HG02870 (cell line): ENCODE results near the gene FBXO28.
A peak's percentile ranks its signal among the peaks of the same experiment; 100 is the strongest.
"Not testable (repeated sequence)": the region's sequence is repeated elsewhere in the genome, so short reads cannot be mapped to it uniquely, and the experiment has no call there.

ENCODE experiments used
- ATAC-seq: cut with Tn5 transposase; IDR thresholded peaks from one replicate; pipeline ENCODE4 v1.9.1; 2021; ENCODE audit warnings: mild to moderate bottlenecking, moderate library complexity; ENCODE audit not compliant: unreplicated experiment

FBXO28 gene

DNA sequence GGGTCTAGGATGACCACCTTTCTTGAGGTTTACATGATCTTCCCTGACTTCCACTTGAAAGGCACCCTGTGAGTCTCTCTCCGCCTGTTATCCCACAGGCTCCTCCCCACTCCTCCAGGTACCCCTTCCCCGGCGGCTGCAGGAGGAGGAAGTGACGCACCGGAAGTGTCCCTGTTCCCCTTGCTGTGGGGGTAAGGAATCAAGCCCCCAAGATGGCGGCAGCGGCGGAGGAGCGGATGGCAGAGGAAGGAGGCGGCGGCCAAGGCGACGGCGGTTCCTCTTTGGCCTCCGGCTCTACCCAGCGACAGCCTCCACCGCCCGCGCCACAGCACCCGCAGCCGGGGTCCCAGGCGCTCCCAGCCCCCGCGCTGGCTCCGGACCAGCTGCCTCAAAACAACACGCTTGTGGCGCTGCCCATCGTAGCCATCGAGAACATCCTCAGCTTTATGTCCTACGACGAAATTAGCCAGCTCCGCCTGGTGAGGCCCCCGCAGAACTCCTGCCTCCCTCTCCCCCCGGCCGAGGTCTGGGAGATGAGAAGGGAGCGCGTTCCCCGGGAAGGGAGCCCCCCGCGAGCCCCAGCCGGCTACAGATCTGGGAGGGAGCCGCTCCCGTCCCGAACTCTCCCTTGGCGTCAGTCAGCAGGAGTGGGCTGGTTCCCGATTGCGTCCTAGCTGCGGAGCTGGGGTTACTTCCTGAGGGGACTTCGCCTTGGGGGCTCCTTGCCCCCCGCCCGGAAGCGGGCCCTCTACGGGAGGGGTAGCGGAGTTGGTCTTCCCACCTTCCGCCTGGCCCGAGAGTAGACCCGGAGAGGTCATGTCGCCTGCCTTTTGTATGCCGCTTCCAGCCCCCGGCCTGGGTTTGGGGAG is at the start of gene FBXO28:
TSS of gene FBXO28 (plus strand) at position 194 of the 869 bp plus-strand sequence. CDS start at position 213, 19 bp downstream.
- peak; percentile 98 for ATAC-seq

DNA sequence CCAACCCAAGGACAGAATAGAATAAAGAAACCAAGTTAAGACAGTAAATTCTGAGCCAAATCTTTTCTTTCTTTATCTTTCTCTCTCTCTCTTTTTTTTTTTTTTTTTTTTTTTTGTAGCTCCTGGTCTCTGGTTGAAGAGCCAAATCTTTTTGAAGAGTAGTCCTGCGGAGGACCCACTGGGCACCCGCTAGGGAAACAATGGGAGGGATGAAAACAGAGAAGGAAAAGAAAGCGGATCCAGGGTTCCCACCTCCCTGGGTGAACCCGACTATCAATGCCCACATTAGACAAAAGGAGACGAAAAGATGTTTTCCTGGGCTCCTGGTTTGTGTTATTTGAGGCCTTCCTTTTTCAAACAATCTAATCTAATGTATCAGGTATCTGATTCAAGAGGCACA is 49.8 kb upstream of the FBXO28 start:
- no peak for ATAC-seq

GRCh38 chr1:224065455-224065854 is 48.5 kb upstream of the FBXO28 start:
- no peak for ATAC-seq

DNA sequence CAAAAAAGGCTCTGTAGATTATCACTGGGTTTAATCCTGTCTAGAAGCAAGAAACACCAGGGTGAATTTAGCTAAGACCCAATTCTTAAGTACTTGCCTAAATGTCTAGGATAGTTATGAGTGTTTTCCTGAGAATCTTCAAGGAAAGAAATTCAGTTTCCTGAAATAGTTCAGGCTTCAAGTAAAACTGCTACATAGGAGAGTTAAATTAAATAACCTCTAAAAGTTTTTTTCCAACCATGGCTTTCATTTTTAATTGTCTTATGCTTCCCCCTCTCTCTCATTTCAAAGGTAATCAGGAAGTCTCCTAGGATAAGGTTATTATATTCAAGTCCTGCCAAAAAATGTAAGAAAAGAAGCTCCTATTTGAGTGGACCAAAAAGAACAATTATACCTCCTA is 46.7 kb upstream of the FBXO28 start:
- ATAC-seq, result no peak

GRCh38 chr1:224067621-224068457 is 46.1 kb upstream of the FBXO28 start:
- no peak for ATAC-seq

GRCh38 chr1:224068458-224069072 is 45.3 kb upstream of the FBXO28 start:
- ATAC-seq, result no peak

DNA sequence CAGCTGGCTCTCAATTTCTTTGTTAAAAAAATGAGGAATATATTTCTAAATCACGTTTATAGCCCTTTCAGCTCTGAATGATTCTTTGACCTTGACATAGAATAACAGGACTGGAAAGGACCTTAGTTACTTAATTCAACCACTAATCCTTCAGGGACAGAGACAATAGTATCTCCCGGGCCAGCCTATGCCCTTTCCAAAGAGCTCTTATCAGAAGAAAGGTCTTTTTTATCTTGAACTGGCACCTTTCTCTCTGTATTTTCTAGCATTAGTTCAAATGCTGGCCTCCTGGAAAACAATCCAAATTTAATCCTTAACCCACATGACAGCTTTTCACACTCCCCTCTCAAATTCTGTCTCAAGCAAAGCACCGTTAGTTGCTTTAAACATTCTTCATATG is 44.8 kb upstream of the FBXO28 start:
- ATAC-seq, result no peak

DNA sequence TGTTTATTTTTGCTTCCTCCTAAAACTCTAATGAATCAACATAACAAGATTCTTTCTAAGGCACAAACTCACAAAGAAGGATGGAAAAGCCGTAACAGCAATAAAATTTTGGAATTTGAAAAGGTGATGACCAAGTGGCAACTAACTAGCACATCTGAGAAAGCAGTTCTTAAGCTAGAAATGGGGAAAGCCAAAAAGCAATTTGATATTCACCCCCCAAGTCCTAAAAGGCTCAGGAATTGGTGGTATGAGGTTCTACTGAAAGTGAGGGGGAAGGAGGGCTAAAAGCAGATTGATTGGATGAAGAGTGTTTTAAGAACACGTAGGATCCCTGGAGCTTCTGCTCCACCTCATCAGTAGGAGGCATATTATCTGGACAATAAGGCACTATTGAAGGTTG is 43.4 kb upstream of the FBXO28 start:
- no peak for ATAC-seq

GRCh38 chr1:224076407-224076806 is 37.5 kb upstream of the FBXO28 start:
- no peak for ATAC-seq

GRCh38 chr1:224079644-224080043 is 34.3 kb upstream of the FBXO28 start:
- ATAC-seq, result not testable (repeated sequence)

DNA sequence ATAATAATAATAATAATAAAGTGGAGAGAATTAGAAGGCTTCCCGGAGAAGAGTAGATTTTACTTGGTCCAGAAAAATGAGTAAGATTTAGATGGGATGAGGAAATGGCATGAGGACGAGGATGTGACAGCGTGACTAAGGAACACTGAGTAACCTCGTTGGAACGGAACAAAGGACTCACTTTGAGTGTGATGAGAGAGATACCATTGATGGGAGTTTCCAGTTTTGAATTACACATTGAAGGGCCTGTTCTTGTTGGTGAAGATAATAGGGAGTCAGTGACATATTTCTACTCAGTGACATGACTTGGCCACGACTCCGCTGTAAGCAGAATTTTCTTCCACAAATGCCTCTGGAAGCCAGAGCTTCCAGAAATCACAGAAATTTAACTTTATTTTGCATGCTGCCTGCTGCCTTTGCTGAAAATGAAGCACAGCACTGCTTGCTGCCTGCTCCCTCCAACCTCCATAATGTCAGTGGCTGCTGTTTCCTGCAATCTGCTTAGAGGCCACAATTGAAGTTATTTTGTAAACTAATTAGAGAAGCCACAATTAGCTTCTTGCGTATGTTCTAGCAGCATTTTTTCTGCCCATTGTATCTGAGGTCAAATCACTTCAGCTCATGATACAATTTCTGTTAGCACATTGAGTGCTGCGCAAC is 33.7 kb upstream of the FBXO28 start:
- ATAC-seq, result no peak

GRCh38 chr1:224081604-224082003 is 32.3 kb upstream of the FBXO28 start:
- ATAC-seq, result no peak

DNA sequence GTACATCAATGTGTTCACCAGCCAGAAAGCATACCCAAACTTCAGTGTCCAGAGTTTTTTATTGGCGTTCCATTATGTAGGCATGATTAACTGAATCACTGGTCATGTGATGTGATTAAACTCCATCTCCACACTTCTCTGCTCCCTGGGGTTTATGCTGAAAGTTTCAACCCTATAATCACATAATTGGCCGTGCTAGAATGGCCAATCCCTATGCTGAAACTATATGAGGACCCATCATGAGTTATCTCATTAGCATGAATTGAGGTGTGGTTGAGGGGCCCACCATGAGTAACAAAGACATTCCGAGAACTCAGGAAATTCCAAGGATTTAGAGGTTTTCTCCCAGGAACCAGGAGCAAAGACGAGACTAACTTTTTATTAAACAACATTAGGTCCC is 31.8 kb upstream of the FBXO28 start:
- ATAC-seq, result no peak

GRCh38 chr1:224084867-224085266 is 29.0 kb upstream of the FBXO28 start:
- ATAC-seq, result no peak

DNA sequence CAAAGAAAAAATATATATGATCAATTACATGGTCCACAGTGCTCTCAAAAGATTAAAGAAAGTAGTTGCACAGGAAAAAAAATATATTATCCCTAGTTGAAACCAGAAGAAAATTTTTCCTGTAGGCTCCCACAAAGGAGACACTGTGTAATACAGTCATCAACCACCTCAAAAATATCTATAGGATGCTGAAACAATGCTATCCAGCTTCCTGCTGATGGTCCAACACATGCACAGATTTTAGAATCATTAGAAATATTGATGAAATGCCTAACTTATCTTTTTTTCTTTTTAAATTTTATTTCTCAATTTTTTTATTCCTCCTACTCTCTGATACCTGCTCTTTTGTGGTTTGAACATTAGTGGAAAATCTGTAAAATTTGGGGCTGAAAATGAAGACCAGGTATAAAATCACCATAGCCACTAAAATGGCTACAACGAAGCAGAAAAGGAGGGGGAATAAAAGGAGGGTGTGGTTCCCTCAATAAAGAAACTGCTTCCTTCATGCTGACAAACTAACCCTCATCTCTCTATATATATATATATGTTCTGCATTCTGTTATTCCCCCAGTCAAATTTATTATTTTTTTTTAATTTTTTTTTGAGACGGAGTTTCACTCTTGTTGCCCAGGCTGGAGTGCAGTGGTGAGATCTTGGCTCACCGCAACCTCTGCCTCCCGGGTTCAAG is 28.3 kb upstream of the FBXO28 start:
- no peak for ATAC-seq

- ATAC-seq, result no peak
These were observed 26.6 kb upstream of the FBXO28 start for GRCh38 chr1:224087286-224087794.

GRCh38 chr1:224089583-224089982 is 24.3 kb upstream of the FBXO28 start:
- no peak for ATAC-seq

DNA sequence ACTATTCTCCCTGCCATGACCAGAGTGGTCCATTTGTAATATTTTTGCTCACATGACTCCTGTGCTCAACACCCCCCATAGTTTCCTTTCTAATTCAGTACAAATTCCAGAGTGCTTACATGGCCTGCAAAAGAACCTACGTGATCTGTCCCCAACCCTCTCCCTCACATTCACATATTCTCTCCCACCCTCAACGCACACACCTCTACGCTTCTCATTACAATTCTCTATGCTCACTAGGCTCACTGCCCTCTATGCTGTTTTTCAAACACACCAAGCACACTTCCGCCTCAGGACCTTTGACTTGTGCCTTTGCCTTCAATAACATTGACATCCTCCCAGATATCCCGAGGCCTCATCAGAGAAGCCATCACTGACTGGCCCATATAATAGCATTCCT is 23.8 kb upstream of the FBXO28 start:
- no peak for ATAC-seq

DNA sequence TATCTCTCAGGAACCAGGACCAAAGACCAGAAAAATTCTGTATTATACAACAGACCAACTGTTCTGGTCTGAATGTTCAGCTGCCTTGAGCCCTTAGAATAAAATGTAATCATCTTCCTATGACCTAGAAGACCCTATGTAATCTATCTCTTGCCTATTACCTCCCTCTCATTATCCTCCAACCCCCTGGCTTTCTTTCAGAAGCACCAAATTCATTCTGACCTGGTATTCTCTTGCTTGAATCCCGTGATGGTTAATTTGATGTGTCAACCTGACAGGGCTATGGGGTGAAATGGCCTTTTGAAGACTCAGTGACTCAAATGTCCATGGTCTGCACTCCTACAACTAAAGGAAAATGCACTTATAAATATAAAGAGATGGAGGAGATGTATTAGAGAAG is 21.8 kb upstream of the FBXO28 start:
- no peak for ATAC-seq

DNA sequence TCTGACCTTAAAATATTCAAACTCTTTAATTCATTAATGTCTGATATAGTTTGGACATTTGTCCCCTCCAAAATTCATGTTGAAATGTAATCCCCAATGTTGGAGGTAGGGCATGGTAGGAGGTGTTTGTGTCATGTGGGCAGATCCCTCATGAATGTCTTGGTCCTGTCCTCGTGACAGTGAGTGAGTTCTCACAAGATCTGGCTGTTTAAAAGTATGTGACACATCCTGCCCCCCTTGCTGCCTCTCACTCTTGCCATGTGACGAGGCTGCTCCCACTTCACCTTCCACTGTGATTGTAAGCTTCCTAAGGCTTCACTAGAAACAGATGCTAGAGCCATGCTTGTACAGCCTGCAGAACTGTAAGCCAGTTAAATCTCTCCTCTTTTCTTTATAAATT is 21.3 kb upstream of the FBXO28 start:
- ATAC-seq, result no peak
